Stimulated activated CD4-positive, alpha-beta T cell treated with anti-CD3 and anti-CD28 coated beads, TNF-alpha, amount 100 ng/mL, for 24 hours (primary cell): ENCODE data around the gene ZCWPW2.

Experiments used
- DNase-seq, 3 experiments: peaks; one replicate each; pipeline ENCODE4 v3.0.0-alpha.2; 2020; ENCODE audit warnings: low read depth in 3 of 3

Gene ZCWPW2

GRCh38 chr3:28348629-28349468 lies at the start of gene ZCWPW2, which contains the start of gene AZI2:
TSS of gene ZCWPW2 (plus strand) at chr3:28348721. CDS start at chr3:28413069, 64,348 bp downstream.
TSS of gene AZI2 (minus strand) at chr3:28348824. CDS start at chr3:28340617, 8,207 bp downstream.
- DNase-seq = peak; percentile 84 to 93 (median 87)

GRCh38 chr3:28299705-28300104 lies 48.8 kb upstream of the ZCWPW2 start:
- no peak for DNase-seq

- no peak for DNase-seq
Measured at GRCh38 chr3:28300345-28300962, 48.1 kb upstream of the ZCWPW2 start.

- DNase-seq = no peak
Measured at GRCh38 chr3:28301688-28302087, 46.8 kb upstream of the ZCWPW2 start.

- no peak for DNase-seq
Measured at GRCh38 chr3:28308196-28308595, 40.3 kb upstream of the ZCWPW2 start.

GRCh38 chr3:28315711-28316110 lies 32.8 kb upstream of the ZCWPW2 start:
- no peak for DNase-seq

GRCh38 chr3:28316226-28316625 lies 32.3 kb upstream of the ZCWPW2 start:
- DNase-seq = no peak

- DNase-seq = no peak
Measured at GRCh38 chr3:28317438-28318022, 31.0 kb upstream of the ZCWPW2 start.

- DNase-seq = no peak
Measured at GRCh38 chr3:28320981-28321380, 27.5 kb upstream of the ZCWPW2 start.

GRCh38 chr3:28322464-28322863 lies 26.1 kb upstream of the ZCWPW2 start:
- DNase-seq = no peak

GRCh38 chr3:28326458-28326926 lies 22.0 kb upstream of the ZCWPW2 start:
- DNase-seq = no peak

GRCh38 chr3:28328188-28329151 lies 20.1 kb upstream of the ZCWPW2 start:
- DNase-seq = no peak

GRCh38 chr3:28334552-28334951 lies 14.0 kb upstream of the ZCWPW2 start:
- DNase-seq = no peak

GRCh38 chr3:28335246-28335645 lies 13.3 kb upstream of the ZCWPW2 start:
- DNase-seq = no peak

GRCh38 chr3:28337230-28337629 lies 11.3 kb upstream of the ZCWPW2 start:
- DNase-seq = no peak

- no peak for DNase-seq
Measured at GRCh38 chr3:28343144-28343543, 5.4 kb upstream of the ZCWPW2 start.

GRCh38 chr3:28345690-28346089 lies 2.8 kb upstream of the ZCWPW2 start:
- DNase-seq = no peak

- no peak for DNase-seq
Measured at GRCh38 chr3:28347374-28348264, 902 bp upstream of the ZCWPW2 start.

GRCh38 chr3:28348265-28348628 lies 274 bp upstream of the ZCWPW2 start:
- DNase-seq = no peak

- no peak for DNase-seq
Measured at GRCh38 chr3:28349469-28350000, 1.0 kb downstream of the ZCWPW2 start.
